Cerebellar cortex (tissue), 1 donor: Measurements from ENCODE around the gene ASB18.
"Not testable (repeated sequence)": the region's sequence is repeated elsewhere in the genome, so short reads cannot be mapped to it uniquely, and the experiment has no call there.

Source experiments
- DNase-seq: peaks from one replicate; pipeline ENCODE4 v3.0.0-alpha.2; 2015; ENCODE audit warnings: low spot score

ASB18 gene, protein sequence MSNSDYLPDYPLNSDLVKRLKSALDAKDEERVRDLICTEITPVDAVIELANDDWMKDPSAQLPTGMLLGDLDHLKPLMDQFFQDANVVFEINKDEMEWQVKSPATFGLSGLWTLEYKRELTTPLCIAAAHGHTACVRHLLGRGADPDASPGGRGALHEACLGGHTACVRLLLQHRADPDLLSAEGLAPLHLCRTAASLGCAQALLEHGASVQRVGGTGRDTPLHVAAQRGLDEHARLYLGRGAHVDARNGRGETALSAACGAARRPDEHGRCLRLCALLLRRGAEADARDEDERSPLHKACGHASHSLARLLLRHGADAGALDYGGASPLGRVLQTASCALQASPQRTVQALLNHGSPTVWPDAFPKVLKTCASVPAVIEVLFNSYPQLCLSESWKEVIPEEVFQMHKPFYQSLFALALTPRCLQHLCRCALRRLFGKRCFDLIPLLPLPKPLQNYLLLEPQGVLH

DNA sequence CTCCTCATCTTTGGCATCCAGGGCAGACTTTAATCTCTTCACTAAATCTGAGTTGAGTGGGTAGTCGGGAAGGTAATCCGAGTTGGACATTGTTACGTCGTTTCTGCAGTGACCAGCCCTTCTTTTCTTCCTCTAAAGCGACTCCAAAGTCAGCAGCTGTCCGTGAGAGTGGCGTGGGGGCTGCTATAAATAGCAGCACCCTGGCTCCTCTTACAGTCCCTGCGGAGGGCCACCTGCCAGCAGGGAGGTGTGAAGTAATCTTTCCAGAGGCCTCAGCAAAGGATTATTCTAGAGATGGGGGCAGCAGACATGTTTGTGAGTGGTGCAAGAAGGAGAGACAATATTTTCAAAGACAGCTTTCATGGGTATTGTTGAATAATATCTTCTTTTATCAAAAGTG lies at the start of gene ASB18:
TSS of gene ASB18 (minus strand) at position 151 of the 400 bp plus-strand sequence. CDS start at position 90, 61 bp downstream.
- no peak for DNase-seq

DNA sequence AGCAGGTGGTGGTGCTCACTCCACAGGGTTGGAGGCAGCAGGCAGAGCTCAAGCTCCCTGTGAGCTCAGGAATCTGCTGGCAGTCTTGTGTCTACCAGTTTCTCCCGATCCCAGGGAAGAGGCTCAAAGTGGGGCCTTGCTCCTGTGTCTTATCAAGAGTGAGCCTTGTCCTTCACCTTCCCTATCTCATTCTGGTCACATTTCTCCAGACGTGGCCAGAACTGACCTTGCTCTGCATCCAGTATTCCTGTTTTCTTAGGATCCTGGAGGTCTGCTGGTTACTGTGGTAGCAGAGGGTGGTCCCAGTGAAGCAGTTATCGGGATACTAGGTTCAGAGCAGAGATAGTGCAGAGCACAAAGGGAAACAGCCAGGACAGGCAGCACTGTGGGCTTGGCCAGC lies 47.1 kb upstream of the ASB18 start:
- DNase-seq: no peak

DNA sequence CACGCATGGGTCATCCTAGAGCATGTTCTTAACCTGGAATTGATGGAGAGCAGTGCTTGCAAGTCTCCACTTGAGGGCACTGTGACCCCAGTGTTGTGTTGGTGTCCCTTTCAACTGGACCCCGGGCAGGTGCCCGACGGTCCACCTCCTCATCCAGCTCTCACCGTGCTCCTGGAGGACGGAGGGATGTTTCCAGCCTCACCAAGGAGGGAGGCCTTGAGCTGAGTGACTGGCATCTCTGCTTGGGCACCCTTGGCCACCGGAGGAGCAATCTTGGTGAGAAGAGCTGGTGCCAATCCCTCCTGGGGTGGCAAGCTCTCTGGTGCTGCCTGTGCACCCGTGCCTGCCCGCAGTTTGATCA lies 45.4 kb upstream of the ASB18 start:
- peak; percentile 1 for DNase-seq

DNA sequence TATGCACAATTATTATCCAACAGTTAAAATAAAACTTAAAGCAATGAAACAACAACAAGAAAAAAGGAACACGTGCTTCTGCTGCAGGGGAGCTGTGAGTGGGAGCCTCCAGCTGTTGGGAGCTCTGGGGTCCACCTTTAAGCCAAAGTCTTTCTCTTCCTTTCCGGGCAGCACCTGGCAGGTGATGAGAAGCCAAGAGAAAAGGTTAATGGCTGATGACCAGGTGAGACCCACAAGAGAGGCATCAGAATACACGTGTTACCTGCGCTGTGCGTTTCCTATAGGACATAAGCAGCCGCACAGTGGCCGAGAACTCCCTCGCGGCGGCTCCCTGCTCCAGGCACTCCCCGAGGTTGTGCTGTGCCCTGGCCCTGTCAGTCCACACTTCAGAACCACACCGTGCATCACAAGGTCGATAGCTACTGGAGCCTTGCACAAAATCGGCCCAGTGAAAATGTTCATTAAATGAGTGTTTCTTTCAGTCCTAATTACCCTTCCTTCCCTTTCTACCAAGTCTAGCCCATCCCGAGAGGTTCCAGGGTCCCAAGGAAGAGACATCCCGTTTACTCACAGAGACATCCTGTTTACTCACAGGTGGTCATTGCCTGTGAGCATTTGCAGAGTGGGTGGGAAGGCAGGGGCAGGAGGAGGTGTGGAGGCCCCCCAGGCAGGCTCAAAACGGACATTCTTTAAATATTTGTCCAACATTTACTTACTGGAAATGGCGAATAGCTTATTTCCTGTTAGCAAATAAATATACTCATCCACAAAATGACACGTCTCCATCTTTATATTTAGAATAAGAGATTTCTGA lies 44.9 kb upstream of the ASB18 start:
- no peak for DNase-seq

DNA sequence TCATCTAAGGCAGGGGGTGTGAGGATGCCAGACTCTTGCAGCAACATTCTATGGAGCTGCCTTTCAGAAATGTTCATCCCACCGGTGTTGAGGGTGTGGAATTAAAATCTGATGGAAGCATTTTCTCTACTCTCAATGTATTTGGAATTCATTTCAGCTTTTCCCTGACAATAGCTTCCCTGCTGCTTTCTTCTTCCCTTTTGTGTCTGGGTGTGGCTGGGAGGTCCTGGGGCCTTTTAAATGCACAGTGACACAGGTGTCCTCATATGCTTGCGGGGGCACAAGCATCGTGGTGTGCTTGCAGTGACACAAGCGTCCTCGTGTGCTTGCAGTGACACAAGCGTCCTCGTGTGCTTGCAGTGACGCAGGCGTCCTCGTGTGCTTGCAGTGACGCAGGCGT lies 43.4 kb upstream of the ASB18 start:
- no peak for DNase-seq

DNA sequence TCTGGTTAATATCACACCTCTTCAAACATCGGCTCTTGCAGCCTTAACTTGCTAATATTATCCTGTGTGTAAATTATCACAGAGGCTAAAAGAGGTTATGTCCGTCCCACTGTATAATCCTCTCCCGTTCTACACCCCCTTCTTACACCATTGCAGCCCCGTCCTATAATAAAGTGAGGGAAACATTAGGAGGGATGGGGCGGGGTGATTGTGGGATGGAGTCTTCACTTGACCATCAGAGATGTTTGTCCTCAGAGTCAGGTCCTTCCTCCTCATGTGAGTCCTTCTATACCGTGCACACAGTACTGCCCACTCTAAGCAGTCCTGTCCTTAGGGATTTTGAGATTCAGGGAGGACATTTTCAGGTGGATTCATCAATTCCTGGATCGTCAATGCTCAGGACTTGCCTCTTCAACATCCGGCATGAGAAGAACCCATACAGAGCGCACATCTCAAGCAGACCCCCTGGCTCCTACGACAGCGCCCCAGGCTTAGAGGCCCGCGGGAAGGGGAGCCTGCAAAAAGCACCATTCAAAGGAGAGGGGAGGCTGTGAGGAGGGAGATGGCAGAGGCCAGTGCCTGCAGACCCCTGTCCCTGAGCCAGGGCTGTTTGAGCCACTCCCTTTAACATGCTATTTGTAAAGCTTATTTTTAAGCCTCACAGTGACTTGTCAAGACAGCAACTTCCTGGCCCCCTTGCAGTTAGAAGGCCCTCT lies 42.8 kb upstream of the ASB18 start:
- no peak for DNase-seq

DNA sequence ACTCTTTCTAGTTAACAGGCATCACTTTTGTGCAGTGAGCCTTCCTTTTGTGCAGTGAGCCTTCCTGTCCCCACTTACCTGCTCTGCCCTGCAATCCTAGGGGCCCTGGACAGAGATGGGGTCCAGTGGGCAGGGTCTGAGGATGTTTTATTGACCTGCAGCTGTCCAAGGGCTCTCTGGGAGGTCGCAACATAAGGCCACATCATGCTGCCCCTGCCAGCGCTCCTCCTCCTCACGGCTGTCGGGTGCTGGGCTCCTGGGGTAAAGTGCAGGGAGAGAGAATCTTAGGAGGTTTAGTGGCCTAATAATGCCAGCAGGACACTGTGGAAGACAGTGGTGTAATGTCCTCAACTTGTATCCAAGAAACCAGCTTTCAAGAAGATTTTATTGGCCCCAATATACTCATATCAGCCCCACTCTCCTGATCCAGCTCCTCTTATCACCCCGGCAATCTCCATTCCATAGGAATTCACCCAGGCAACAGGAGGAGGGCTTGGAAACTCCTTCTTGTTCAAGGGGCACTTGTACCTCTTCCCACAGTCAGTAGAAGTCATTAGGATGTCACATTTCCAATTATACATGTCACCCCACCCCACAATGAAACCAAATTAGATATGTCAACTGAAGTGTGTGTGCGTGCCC lies 41.9 kb upstream of the ASB18 start:
- DNase-seq: no peak

DNA sequence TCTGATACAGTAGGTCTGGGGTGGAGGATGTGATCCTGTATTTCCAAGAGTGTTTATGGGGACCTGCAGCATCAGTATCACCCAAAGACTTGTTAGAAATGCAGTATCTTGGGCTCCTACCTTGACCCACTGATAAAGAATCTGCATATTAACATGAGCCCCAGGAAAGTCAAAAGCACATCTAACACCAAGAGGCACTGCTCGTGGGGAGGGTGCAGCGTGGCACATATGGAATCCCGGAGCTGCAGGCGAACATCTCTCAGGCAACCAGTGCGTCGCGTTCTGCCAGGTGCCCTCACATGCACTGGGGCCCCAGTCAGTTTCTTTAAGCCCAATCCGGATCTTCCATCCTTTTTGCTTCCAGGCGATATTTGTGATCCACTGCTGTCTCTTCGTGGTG lies 41.3 kb upstream of the ASB18 start:
- no peak for DNase-seq

DNA sequence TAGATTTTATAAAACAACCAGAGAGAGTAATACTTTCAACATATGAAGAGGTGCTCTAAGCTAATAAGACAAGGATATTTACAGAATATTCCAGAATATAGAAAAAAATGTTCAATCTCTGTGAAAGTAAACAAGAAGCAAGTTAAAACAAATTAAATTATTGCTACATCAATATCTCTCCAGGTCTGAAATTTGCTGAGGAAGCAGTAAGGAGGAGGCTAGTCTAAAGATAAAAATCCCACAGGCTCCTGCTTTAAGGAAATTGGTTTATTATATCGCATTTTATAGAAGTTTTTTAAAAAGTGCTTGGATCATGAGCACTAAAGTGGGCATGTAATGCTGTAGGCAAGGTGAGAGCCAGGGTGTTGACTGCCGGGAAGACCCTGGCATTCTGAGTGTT lies 39.7 kb upstream of the ASB18 start:
- DNase-seq: no peak

DNA sequence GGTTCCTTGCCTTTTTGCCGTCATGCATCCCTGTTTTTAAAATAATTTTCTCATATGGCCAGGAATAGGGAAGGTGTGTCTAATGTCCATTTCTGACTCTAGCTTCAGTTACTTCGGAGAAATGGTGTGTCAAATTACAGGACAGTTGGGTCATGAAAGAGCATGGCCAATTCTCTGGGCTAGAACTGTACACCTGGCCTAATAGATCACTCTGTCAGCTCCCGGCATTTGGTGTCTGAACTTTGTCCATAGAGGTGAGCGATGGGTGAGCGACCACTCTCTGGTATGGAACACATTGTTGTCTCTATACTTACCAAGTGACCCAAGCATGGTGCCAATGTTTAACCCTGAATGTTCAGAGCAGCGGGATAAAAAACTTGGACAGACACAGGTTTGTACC lies 38.3 kb upstream of the ASB18 start:
- DNase-seq: no peak

DNA sequence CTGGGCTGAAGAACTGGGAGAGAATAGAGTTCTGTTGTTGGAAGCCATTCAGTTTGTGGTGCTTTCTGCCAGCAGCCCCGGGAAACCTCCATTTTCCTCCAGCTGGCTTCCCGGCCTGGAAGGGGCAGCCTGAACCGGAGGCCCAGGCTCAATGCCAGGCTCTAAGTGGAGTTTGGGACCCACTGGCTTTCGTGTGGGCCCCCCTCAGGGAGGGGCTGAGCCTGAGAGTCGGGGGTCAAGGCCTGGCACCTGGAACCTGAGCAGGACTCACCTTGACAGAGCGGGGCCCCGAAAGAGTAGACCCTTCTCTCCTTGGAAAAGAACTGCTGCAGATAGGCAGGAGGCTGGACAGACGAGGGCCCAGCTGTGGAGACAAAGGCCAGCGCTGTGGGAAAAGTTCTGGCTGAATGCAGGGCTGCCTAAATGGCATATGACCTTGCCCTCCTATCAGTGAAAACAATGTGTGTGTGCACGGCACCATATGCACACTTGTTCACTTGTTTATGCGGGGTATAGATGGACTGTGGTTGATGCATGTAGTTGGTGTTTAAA lies 34.8 kb upstream of the ASB18 start:
- DNase-seq: no peak

DNA sequence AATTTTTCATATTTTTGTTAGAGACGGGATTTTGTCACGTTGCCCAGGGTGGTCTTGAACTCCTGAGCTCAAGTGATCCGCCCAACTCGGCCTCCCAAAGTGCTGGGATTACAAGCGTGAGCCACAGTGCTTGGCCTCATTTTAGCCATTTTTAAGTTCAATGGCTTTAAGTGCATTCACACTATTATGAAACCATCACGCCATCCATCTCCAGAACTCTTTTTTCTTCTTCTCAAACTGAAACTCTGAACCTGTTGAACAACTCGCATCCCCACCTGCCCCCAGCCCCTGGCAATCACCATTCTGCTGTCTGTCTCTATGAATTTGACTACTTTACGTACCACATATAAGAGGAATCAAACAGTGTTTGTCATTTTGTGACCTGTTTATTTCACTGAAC lies 31.3 kb upstream of the ASB18 start:
- DNase-seq: no peak

DNA sequence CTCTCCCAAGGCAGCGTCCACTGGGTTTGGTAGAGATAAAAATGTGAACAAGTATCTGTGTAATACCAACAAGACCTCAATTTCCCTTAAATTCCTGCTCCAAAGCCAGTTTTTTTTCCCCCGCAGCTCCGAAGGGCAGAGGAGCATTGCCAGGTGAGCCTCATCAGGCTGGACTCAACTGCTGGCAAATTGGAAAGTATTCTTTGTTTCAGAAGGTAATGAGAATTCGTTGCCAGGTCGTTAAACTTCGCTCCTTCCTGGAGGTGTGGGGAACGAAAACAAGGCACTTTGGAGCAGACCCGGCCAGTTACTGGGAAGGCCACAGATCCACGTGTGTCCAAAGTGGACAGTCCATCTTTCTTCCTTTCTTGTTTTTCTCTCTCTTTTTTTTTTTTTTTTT lies 30.4 kb upstream of the ASB18 start:
- no peak for DNase-seq

DNA sequence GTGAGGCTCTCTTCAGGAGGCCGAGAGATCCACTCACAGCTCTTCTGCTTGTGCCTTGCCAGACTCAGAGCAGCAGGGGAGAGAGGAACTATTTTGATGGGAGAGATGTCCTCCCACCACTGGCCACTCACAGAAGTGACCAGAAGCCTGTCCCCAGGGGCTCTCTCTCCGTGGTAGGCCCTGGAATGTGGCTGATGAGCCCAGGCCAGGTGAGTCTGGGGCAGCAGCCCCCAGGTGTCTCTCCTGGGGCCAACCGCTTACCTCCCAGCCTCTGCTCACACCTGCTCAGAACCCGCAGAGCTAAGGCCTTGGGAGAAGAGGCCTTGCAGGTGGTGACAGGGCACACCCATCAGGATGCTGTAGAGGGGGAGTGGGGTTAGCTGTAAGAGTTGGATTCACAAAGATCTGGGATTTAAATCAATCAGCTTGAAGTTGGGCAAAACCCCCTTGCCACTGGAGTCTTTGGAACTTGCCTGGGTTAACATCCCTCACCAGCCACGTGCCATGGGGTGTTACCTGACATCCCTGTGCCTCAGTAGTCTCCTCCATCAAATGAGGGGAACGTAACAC lies 29.1 kb upstream of the ASB18 start:
- no peak for DNase-seq

DNA sequence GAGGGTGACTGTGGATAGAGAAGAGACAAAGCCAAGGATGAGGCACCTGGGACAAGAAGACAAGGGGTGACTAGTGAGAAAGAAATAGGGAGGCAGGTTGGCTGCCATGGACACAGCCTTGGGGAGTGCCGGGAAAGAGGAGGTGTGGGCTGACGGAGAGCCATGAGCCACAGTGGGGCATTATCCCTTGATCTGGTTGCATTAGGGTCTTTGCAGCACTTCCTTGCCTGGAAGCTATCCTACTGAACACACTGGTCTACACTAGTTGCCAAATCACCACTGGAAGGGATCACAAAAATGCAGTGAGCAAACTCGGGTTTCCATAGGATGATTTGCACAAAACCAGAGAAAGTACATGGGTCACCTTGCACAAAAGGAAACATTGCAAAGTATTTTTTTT lies 27.7 kb upstream of the ASB18 start:
- no peak for DNase-seq

DNA sequence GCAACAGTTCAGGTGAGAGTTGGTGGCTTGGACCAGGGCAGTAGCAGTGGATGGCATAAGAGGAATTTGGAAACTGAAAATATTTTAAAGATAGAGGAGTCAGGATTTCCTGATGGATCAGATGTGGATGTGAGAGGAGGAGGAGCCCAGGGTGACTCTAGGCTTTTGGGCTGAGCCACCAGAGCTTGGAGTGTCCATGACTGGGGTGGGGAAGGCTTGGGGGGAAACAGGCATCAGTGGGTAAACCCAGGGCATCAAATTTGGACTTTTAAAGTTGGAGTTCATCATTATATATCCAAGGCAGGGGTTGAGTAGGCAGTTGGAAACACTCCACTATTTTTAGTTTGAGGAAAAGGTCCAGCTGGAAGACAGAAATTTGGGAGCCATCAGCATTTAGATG lies 27.3 kb upstream of the ASB18 start:
- DNase-seq: no peak

DNA sequence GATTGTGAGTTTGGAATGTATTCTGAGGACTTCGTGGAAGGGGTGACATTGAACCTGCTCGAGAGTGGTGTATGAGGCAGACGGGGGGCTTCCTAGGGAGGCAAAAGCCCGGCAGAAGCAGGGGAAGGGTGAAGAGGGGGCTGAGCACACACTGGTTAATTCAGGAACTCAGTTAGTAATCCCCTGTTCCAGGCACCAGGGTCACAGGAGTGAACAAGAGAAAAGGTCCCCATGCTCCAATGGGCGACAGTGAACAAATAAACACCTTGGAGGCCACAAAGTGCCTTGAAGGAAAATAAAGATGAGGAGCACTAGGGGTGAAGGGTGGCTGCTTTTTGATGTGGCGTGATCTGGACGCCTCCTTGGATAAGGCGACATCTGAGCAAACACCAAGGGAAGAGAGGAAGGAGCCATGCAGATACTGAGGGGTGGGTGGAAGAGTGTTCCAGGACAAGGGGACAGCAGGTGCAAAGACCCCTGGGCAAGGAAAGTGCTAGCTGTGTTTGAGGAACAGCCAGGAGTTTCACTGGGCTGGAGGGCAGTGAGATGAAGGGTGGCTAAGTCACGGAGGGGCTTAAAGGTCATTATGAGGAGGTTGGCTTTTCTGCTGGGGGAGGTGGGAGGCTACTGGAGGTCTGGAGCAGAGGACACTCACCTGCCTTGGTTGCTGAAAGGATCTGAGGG lies 26.7 kb upstream of the ASB18 start:
- no peak for DNase-seq

DNA sequence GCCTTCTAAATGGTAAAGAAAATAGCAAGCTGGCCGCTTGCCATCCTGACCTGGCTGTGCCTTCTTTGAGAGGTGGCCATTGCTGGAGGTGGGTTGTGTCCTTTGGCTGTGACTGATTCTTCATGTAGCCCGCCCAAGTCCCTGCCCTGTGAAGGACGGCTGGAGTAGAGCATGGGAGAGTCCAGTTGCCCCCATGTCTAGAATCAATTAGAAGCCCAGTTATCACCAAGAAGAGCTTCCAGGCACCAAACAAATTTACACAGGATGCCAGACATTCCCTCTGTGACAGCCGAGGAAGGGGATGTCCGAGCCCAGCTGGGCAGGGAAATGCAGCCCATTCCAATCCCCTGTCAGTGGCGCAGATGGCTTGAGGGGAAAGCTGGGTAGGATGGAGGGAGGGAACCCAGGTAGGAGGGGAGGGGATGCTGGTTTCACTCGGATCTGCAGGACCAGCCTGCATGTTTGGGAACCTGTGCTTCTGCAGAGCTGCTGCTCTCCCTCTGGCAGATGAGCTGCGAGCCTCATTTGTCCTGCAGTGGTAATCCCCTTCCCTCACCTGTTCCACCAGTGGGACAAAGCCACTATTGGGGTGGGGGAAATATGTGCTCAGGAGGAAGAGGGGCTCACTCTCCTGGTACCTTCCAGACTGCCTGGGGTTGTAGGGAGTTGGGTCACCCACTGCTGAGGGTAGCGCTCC lies 25.7 kb upstream of the ASB18 start:
- no peak for DNase-seq

DNA sequence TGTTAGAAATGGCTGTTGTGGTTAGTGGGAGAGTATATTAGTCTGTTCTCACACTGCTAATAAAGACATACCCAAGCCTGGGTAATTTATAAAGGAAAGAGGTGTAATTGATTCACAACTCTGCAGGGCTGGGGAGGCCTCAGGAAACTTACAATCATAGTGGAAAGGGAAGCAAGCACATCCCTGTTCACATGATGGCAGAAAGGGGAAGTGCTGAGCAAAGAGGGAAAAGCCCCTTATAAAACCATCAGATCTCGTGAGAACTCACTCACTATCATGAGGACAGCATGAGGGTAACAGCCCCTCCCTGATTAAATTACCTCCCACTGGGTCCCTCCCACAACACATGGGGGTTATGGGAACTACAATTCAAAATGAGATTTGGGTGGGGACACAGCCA lies 24.2 kb upstream of the ASB18 start:
- DNase-seq: not testable (repeated sequence)

DNA sequence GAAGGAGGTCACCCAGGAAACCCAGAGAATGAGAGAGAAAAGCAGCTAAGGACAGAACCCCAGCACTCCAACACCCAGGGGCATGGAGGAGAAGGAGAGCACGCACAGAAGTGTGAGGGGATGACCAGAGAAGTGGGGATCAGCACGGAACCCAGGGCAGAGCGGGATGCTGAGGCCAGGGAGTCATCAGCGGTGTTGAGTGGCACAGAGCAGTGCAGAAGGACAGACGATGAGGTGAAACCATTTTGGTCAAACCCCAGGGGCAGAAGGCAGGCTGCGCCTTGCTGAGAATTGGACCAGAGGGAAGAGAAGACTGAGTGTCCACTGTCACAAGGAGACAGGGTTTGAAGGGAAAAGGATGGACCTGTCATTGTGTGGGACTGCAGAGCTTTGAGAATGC lies 23.4 kb upstream of the ASB18 start:
- no peak for DNase-seq
